ENCODE measurements around the gene NAIF1. TPM values are rescaled to one million over a fixed set of nuclear protein-coding genes. Genes with fewer than 3 reads are reported as not detected.

NAIF1 gene
- total RNA-seq, 1 donor from 2014 or later, result 9.6 TPM

- H3K36me3 Mint-ChIP-seq (ENCODE audit: low read depth), result peaks cover 13% of the 10 kb centered on the region
- H3K9me3 Mint-ChIP-seq, result no peaks in the 10 kb centered on the region
- intact Hi-C loops (cut with micrococcal nuclease), result loop anchor here (5.0 to 10.0 kb wide), 2 partner anchors 284 to 1109 kb away; partner anchors contain the start of genes CDK9 and IER5L
- H3K4me1 Mint-ChIP-seq, result peaks cover 41% of the 10 kb centered on the region
- H3K4me3 Mint-ChIP-seq, result peak overlapping the region; percentile 93
- DNase-seq, result peak; percentile 81
- peak overlapping the region; percentile 84 for H3K27ac Mint-ChIP-seq
- H3K27me3 Mint-ChIP-seq, result no peaks in the 10 kb centered on the region
These were observed 1.5 kb upstream of the NAIF1 start for GRCh38 chr9:128068386-128069205.

- Mint-ChIP-seq H3K9me3 (no peaks in the 10 kb centered on the region), H3K4me1 (peaks cover 44% of the 10 kb centered on the region), H3K27ac (peak within 1 kb of the TSS; percentile 84), H3K4me3 (peak within 1 kb of the TSS; percentile 93), H3K36me3 (ENCODE audit: low read depth) (peaks cover 21% of the 10 kb centered on the region), H3K27me3 (no peaks in the 10 kb centered on the region)
- peak; percentile 100 for DNase-seq
- intact Hi-C loops (cut with micrococcal nuclease), result loop anchor here (1.0 to 10.0 kb wide), 6 partner anchors 26 to 1109 kb away; partner anchors contain the start of genes CDK9, IER5L and TOR2A
These were observed 695 bp upstream of the NAIF1 start, which contains the start of gene SLC25A25 for GRCh38 chr9:128067645-128068385. TSS of gene SLC25A25 (plus strand) at chr9:128068232. CDS start at chr9:128068320, 88 bp downstream.

- intact Hi-C loops (cut with micrococcal nuclease), result loop anchor here (5.0 to 10.0 kb wide), 2 partner anchors 281 to 1111 kb away; partner anchors contain the start of genes CDK9 and IER5L
- H3K4me1 Mint-ChIP-seq, result peaks cover 50% of the 10 kb centered on the region
- H3K4me3 Mint-ChIP-seq, result no peak overlapping the region
- peak; percentile 61 for DNase-seq
- H3K36me3 Mint-ChIP-seq (ENCODE audit: low read depth), result peaks cover 24% of the 10 kb centered on the region
- H3K27me3 Mint-ChIP-seq, result no peaks in the 10 kb centered on the region
- H3K27ac Mint-ChIP-seq, result peak overlapping the region; percentile 82
- no peaks in the 10 kb centered on the region for H3K9me3 Mint-ChIP-seq
These were observed 1.0 kb downstream of the NAIF1 start for GRCh38 chr9:128065907-128066712.

- H3K27ac Mint-ChIP-seq, result no peak overlapping the region
These were observed 4.0 kb downstream of the NAIF1 start for GRCh38 chr9:128062846-128063831.

GRCh38 chr9:128062279-128062678 lies 4.8 kb downstream of the NAIF1 start:
- no peak for DNase-seq
- Mint-ChIP-seq H3K9me3 (no peaks in the 10 kb centered on the region), H3K27ac (peak overlapping the region; percentile 34), H3K4me3 (peak overlapping the region; percentile 72), H3K4me1 (peaks cover 40% of the 10 kb centered on the region), H3K36me3 (ENCODE audit: low read depth) (peaks cover 21% of the 10 kb centered on the region), H3K27me3 (no peaks in the 10 kb centered on the region)
- intact Hi-C loops (cut with micrococcal nuclease), result loop anchor here (10.0 kb wide), 1 partner anchor 277 kb away; the partner anchor contains the start of gene CDK9

More at GRCh38 chr9:128062846-128063831, 4.0 kb downstream of the NAIF1 start:
- Mint-ChIP-seq H3K9me3 (no peaks in the 10 kb centered on the region), H3K4me3 (no peak overlapping the region), H3K4me1 (peaks cover 40% of the 10 kb centered on the region), H3K27me3 (no peaks in the 10 kb centered on the region), H3K36me3 (ENCODE audit: low read depth) (peaks cover 21% of the 10 kb centered on the region)
- intact Hi-C loops (cut with micrococcal nuclease), result loop anchor here (10.0 kb wide), 1 partner anchor 278 kb away; the partner anchor contains the start of gene CDK9
- DNase-seq, result no peak

GRCh38 chr9:128061275-128061960 lies 5.7 kb downstream of the NAIF1 start:
- Mint-ChIP-seq H3K4me1 (peaks cover 40% of the 10 kb centered on the region), H3K27ac (peak overlapping the region; percentile 64), H3K27me3 (no peaks in the 10 kb centered on the region), H3K9me3 (no peaks in the 10 kb centered on the region), H3K4me3 (peak overlapping the region; percentile 72), H3K36me3 (ENCODE audit: low read depth) (peaks cover 21% of the 10 kb centered on the region)
- peak; percentile 69 for DNase-seq
- intact Hi-C loops (cut with micrococcal nuclease), result loop anchor here (10.0 kb wide), 1 partner anchor 277 kb away; the partner anchor contains the start of gene CDK9

- H3K9me3 Mint-ChIP-seq, result no peaks in the 10 kb centered on the region
- no peak overlapping the region for H3K4me3 Mint-ChIP-seq
- H3K4me1 Mint-ChIP-seq, result peaks cover 28% of the 10 kb centered on the region
- DNase-seq, result no peak
- no peak overlapping the region for H3K27ac Mint-ChIP-seq
- peaks cover 2% of the 10 kb centered on the region for H3K27me3 Mint-ChIP-seq
- intact Hi-C loops (cut with micrococcal nuclease), result no loop called here
- H3K36me3 Mint-ChIP-seq (ENCODE audit: low read depth), result peaks cover 18% of the 10 kb centered on the region
These were observed 7.6 kb downstream of the NAIF1 start for GRCh38 chr9:128059365-128059983.

- no peak for DNase-seq
- intact Hi-C loops (cut with micrococcal nuclease), result no loop called here
- H3K27ac Mint-ChIP-seq, result no peak overlapping the region
- no peaks in the 10 kb centered on the region for H3K9me3 Mint-ChIP-seq
- H3K4me1 Mint-ChIP-seq, result peaks cover 18% of the 10 kb centered on the region
- peaks cover 6% of the 10 kb centered on the region for H3K27me3 Mint-ChIP-seq
- no peak overlapping the region for H3K4me3 Mint-ChIP-seq
- peaks cover 9% of the 10 kb centered on the region for H3K36me3 Mint-ChIP-seq (ENCODE audit: low read depth)
These were observed 9.3 kb downstream of the NAIF1 start for GRCh38 chr9:128057724-128058409.

- H3K27ac Mint-ChIP-seq, result no peak overlapping the region
- DNase-seq, result no peak
- H3K4me3 Mint-ChIP-seq, result no peak overlapping the region
- peaks cover 5% of the 10 kb centered on the region for H3K36me3 Mint-ChIP-seq (ENCODE audit: low read depth)
- H3K27me3 Mint-ChIP-seq, result peaks cover 6% of the 10 kb centered on the region
- intact Hi-C loops (cut with micrococcal nuclease), result no loop called here
- H3K9me3 Mint-ChIP-seq, result no peaks in the 10 kb centered on the region
- H3K4me1 Mint-ChIP-seq, result peaks cover 11% of the 10 kb centered on the region
These were observed 10.0 kb downstream of the NAIF1 start for GRCh38 chr9:128056887-128057723.

- Mint-ChIP-seq H3K27ac (no peak overlapping the region), H3K36me3 (ENCODE audit: low read depth) (peaks cover under 1% of the 10 kb centered on the region), H3K4me1 (peaks cover 1% of the 10 kb centered on the region), H3K9me3 (no peaks in the 10 kb centered on the region), H3K27me3 (peaks cover 6% of the 10 kb centered on the region), H3K4me3 (no peak overlapping the region)
- intact Hi-C loops (cut with micrococcal nuclease), result no loop called here
- no peak for DNase-seq
These were observed 11.0 kb downstream of the NAIF1 start for GRCh38 chr9:128056086-128056485.
